Astrocyte of the cerebellum (primary cell): ENCODE measurements around the gene SELENOF.
"Not testable (repeated sequence)": the region's sequence is repeated elsewhere in the genome, so short reads cannot be mapped to it uniquely, and the experiment has no call there.

ENCODE experiments used
- DNase-seq: peaks from one replicate; pipeline ENCODE4 v3.0.0-alpha.2; 2011; ENCODE audit warnings: low read depth
- H3K4me3 ChIP-seq: 2 replicates; pipeline ENCODE4 v1.5.1; 2011; ENCODE audit warnings: mild to moderate bottlenecking, low read depth, low read length, moderate library complexity
- in situ Hi-C: cut with HindIII; loops from 2 replicates; pipeline ENCODE4 v1.10.0; 2017; ENCODE audit warnings: low sequenced_read_pairs
- TF ChIP-seq, protein P1 (sequence below): IDR thresholded peaks from 2 replicates; pipeline ENCODE4 v1.5.1; 2012; ENCODE audit warnings: low read length, low read depth, moderate library complexity, mild to moderate bottlenecking; ENCODE audit errors: missing control alignments

The SELENOF gene

DNA sequence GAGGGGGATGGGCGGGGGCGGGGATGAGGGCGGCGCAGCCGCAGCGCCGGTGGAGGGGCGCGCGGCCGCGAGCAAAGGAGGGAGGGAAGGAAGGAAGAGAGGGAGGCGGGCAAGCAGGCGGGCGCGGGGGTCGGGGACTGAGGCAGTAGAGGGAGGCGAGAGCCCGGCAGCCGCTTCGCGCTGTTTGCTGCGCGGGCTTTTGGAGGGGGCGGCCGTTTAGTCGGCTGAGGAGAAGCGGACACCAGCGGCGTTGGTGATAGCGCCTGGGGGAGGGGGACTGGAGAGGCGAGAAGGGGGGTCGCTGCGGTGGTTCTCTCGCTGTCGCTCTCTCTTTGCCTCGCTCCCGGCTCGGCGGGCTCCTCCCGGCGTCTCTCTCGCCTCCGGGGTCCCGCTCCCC, 673 bp upstream of the SELENOF start, which contains the start of gene HS2ST1:
TSS of gene HS2ST1 (plus strand) at position 35 of the 397 bp plus-strand sequence.
- TF ChIP-seq, protein P1, sequence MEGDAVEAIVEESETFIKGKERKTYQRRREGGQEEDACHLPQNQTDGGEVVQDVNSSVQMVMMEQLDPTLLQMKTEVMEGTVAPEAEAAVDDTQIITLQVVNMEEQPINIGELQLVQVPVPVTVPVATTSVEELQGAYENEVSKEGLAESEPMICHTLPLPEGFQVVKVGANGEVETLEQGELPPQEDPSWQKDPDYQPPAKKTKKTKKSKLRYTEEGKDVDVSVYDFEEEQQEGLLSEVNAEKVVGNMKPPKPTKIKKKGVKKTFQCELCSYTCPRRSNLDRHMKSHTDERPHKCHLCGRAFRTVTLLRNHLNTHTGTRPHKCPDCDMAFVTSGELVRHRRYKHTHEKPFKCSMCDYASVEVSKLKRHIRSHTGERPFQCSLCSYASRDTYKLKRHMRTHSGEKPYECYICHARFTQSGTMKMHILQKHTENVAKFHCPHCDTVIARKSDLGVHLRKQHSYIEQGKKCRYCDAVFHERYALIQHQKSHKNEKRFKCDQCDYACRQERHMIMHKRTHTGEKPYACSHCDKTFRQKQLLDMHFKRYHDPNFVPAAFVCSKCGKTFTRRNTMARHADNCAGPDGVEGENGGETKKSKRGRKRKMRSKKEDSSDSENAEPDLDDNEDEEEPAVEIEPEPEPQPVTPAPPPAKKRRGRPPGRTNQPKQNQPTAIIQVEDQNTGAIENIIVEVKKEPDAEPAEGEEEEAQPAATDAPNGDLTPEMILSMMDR: no peak
- in situ Hi-C loops: no loop called here
- H3K4me3 ChIP-seq: peak within 1 kb of the TSS; percentile 99
- no peak for DNase-seq

DNA sequence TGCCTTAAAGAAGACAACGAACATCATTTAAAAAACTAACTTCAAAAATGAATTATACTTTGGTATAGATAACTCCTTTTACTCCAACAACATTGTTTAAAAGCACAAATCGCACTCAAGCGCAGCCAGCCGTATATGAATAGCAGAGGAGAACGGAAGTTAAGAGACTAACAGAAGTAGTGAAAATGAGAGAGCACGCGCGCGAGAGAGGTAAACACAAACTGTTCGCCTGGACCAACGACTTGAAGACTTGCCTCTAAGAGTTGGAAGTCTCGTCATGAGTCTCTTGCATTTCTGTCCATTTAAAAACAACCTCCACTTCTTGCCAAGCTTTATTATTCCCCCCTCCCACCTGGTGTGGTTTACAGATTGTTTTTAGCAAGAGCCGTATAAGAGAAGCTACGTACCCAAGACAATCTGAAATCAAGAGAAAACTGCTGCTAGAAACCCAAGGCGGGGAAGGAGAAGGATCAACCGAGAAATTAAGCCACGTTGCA, 479 bp downstream of the SELENOF start:
- peak overlapping the region; percentile 99 for H3K4me3 ChIP-seq
- TF ChIP-seq, protein P1: no peak
- peak; percentile 18 for DNase-seq
- in situ Hi-C loops: no loop called here

DNA sequence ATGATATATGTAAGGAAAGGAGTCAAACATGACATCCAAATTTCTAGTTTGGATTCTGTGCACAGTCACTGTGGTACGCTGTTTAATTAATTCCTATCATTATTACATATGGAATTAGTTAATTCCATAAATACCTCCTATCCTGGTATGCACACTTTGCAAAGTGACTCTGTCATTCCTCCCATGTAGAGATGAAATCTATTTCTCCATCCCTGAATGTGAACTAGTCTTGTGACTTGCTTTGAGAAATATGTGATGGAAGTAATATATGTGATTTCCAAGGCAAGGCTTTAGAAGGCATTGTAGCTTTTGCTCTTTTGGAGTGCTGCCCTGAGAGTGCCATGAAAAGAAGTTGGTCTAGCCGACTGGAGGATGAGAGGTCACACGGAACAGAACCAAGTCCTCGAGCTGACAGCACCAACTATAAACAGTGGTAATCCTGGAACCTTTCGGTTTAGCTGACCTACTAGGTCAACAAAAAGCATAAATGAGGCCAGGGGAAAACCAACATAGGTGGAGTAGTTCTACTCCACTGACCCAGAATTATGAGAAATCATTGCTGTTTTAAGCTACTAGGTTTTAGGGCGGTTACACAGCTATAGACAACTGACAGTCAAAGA, 1.5 kb downstream of the SELENOF start:
- TF ChIP-seq, protein P1: no peak
- DNase-seq: no peak
- H3K4me3 ChIP-seq: peak overlapping the region; percentile 99
- in situ Hi-C loops: no loop called here

DNA sequence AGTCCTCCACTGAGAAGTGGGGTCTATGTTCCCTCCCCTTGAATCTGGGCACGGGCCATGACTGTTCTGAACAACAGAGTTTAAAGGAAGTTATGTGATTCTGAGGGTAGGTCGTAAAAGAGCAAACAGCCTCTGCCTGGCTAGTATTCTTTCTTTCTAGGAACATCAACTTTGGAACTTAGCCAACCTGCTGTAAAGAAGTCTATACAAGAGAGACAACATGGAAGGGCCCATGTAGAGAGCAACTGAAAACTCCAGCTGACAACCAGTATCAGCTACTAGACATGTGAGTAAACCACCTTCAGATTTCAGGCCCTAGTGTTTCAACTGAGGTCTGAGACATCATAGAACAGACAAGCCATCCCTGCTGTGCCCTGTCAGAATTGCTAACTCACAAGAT, 7.5 kb downstream of the SELENOF start:
- TF ChIP-seq, protein P1: no peak
- no peak overlapping the region for H3K4me3 ChIP-seq
- no peak for DNase-seq
- in situ Hi-C loops: no loop called here

DNA sequence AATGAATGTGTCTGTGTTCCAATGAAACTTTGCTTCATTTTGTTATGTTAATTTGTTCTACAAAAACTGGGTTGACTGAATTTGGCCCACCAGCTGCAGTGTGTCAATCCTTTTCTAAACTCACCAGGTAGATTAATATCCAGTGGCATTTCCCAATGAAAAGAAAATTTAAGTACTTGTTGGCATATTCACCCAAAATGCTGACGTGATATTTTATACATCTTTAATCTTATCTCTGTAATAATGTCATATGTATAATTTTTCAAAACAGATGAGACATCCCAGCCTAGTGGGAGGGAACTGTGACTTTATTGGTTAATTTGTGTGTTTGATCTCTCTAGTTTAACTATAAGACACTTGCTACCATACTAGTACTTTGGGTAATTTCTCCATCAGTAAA, 8.1 kb downstream of the SELENOF start:
- H3K4me3 ChIP-seq: no peak overlapping the region
- TF ChIP-seq, protein P1: no peak
- in situ Hi-C loops: no loop called here
- no peak for DNase-seq

DNA sequence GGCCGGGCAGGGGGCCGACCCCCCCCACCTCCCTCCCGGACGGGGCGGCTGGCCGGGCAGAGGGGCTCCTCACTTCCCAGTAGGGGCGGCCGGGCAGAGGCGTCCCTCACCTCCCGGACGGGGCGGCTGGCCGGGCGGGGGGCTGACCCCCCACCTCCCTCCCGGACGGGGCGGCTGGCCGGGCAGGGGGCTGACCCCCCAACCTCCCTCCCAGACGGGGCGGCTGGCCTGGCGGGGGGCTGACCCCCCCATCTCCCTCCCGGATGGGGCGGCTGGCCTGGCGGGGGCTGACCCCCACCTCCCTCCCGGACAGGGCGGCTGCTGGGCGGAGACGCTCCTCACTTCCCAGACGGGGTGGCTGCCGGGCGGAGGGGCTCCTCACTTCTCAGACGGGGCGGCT, 14.5 kb downstream of the SELENOF start:
- DNase-seq, in situ Hi-C loops: not testable (repeated sequence)

DNA sequence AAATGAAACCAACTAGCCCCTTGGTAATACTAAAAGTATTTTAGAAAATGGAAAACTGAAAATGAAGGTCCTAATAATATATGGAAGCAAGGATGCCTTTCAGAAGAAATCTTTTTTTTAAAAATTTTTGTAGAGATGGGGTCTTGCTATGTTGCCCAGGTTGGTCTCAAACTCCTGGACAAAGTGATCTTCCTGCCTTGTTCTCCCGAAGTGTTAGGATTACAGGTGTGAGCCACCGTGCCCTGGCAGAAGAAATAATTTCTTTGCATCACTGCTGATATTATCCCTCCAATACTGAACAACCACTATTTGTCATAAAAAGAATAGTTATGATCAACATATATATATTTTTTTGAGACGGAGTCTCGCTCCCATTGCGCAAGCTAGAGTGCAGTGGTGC, 25.6 kb downstream of the SELENOF start:
- DNase-seq: no peak
- TF ChIP-seq, protein P1: no peak
- in situ Hi-C loops: no loop called here
- H3K4me3 ChIP-seq: no peak overlapping the region

More for the DNA sequence above, 14.5 kb downstream of the SELENOF start:
- not testable (repeated sequence) for H3K4me3 ChIP-seq
